Cardiac septum (tissue), 1 donor: Measurements from ENCODE around the gene SH2B3. TPM values are rescaled to one million over a fixed set of nuclear protein-coding genes. Genes with fewer than 3 reads are reported as not detected.
"Not testable (repeated sequence)": the region's sequence is repeated elsewhere in the genome, so short reads cannot be mapped to it uniquely, and the experiment has no call there.

Experiments
- DNase-seq: peaks from one replicate; pipeline ENCODE4 v3.0.0-alpha.2; 2020; ENCODE audit warnings: low spot score
- intact Hi-C: fragments of 100-400 bp; cut with DNase I; formaldehyde crosslinking; loops from one replicate; pipeline ENCODE4 v1.14.0; 2022
- total RNA-seq: library from RNA; stranded (reverse); fragmentation: NEBNext Ultra II Directional; extraction: Animal tissue kit (Norgen Biotek cat#: 25700); gene quantifications from one replicate; pipeline ENCODE4 v1.2.1, GENCODE V29; 2021
- donor health status: DM: no; HTN: no; CAD: no.

Gene SH2B3
- total RNA-seq, 1 donor from 2014 or later = 33.7 TPM

DNA sequence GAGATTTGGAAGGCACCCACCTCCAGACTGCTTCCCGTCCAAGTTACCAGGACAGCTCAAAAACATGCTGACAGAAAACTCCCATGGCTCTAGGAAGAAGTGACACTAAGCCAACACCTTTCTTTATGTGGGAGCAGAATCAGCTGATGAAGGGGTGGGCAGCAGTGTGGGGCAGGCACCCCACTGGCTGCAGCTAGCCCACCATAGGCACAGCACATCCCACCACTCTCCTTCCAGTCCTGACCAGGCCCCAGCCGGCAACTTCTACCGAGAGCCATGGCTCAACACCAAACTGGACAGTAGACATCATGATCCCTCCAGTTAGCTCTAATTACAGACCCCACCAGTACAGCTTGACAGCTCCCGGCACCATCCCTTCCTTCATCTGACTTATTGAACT is 45.0 kb downstream of the SH2B3 start:
- intact Hi-C loops = loop anchor here (2.0 kb wide), 1 partner anchor 54 kb away; no protein-coding TSS in a partner anchor
- DNase-seq = peak; percentile 74

DNA sequence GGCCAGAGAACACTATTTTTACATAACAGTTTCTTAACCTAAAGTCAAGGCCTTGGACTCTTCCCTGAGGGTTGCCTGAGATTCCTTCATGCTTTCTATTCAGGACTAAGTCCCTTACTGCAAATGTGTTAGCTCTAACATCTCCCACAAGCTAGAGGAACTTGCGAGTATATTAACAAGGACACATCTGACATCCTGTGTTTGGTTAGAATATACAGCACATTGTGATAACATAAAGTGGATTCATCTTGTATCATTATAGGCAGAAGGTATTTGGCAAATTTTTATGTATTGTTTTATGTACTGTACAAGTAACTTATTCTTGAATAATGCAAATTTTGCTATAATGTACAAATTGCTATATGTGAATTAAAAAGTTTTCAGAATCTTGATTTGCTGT is 45.5 kb downstream of the SH2B3 start:
- DNase-seq = no peak
- intact Hi-C loops = loop anchor here (2.0 kb wide), 1 partner anchor 54 kb away; no protein-coding TSS in a partner anchor

DNA sequence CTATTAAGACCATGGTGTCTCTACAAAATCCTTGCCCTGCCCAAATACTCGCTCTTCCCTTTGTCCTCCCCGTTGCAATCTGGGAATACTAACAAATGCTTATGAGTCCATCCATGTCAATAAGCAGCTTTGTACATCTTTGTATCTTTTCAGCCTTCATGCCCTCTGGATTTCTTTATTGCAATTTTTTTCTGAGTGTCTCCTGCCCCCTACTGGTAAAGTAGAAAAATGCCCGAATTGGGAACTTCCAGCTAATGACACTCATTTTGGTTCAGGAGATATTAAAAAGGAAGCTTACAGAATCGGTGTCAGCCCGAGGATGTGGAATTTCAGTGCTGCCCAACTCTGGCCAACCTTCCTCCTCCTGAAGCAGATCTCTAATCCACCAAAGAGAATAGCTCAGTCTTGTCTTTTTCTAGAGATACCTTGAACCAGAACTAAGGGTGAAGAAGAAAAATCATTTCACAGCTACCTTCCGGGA is 46.0 kb downstream of the SH2B3 start:
- intact Hi-C loops = loop anchor here (2.0 kb wide), 1 partner anchor 55 kb away; no protein-coding TSS in a partner anchor
- no peak for DNase-seq

DNA sequence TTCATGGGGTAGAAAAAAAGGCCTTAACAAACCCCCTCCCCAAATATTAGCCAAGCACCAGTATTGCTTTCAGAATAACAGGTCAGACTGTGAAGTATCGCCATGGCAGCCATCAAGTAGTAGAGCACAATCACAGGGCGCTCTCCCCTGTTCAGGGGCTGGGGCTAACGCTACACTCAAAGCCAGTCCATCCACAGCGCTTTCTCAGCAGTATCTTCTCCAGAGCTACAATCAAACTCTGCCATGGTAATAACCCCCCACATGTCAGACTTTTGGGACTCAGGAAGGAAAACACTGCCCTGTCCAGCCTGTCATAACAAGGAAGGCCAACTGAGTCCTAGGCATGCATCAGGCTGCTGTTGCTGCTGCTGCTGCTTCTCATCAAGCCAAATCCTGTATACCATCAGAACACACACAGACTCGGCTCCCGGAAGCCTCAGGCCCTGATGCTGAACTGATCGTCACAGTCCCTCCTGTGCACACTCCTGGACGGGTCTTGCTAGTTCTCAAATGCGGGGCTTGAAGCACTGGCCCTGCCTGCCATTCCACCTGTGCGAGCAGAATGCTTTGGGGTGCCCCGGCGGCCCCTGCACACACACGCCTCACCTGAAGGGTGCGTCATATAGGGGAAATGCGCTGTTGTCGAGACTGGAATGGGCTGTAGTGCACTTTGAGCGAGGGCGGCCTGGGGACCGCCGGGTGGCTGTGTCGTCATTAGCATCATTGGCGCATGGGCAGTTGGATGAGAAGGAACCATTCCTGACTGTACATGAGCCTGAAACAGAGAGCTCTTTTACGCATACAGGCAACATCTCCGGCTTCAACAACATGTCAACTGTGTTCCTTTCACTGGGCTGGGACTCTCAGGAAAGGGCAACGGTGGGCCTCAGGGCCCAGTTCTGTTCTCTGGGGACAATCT is 47.6 kb downstream of the SH2B3 start:
- DNase-seq = peak; percentile 44
- intact Hi-C loops = no loop called here

DNA sequence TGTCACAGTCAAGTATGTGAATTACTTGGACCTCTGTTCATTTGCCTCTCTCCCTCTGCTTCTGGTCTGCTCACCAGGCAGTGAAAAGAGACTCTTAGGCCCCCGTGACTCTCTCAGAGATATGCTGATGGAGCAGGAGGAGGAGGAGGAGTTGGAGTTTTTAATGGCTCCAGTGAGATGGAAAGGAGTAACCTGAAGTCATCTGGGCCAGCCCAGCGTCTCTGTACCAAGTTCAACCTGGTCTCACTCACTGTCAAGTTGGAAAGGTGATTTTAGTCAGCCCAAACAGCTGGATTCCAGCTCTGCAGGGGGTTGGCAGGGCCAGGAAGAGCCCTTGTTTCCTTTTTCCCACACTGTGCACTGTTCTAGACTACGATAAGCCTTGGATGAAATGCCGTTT is 48.6 kb downstream of the SH2B3 start:
- DNase-seq = peak; percentile 12
- intact Hi-C loops = no loop called here

GRCh38 chr12:111454716-111455447 is 49.2 kb downstream of the SH2B3 start:
- DNase-seq = peak; percentile 73
- intact Hi-C loops = no loop called here

DNA sequence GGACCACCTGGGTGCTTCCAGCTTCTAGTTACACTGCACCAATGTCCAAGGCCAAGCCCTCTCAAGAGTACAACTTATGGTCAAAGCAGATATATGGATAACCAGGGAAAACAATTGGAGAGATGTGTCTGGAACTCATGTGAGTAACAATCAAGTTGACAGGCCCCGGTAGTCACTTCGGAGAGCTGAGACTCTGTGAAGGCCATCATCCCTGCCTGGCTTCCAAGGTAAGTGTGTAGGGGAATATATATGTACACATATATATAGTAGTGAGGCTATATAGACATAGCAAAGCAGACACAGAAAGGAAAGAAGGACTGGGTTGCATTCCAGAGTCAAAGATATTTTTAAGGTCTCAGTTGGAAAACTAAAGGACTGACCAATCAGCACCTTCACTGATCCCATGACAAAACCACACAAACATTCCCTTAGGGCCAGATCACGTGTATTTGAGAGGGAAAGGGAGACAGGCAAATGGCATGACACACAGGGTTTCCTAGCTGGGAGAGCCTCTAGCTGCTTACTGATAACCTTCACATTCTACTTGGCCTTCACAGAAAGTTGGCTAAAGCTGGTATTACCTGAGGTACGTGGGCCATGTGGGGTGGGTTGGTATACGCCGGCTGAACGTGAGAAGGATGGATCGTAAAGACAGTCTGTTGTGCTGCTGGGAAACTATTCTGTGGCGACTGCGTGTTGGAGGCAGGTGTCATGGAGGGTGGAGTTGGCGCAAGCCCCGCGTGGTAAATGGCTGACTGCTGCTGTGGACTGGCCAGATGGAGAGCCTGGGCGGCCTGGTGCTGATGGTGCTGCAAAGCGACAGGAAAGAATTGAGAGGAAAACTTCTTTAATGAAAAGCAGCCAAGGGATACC is 50.0 kb downstream of the SH2B3 start:
- peak; percentile 55 for DNase-seq
- intact Hi-C loops = no loop called here

GRCh38 chr12:111457071-111457470 is 51.3 kb downstream of the SH2B3 start:
- intact Hi-C loops = no loop called here
- DNase-seq = peak; percentile 12

GRCh38 chr12:111457577-111457976 is 51.9 kb downstream of the SH2B3 start:
- intact Hi-C loops = no loop called here
- DNase-seq = peak; percentile 29

DNA sequence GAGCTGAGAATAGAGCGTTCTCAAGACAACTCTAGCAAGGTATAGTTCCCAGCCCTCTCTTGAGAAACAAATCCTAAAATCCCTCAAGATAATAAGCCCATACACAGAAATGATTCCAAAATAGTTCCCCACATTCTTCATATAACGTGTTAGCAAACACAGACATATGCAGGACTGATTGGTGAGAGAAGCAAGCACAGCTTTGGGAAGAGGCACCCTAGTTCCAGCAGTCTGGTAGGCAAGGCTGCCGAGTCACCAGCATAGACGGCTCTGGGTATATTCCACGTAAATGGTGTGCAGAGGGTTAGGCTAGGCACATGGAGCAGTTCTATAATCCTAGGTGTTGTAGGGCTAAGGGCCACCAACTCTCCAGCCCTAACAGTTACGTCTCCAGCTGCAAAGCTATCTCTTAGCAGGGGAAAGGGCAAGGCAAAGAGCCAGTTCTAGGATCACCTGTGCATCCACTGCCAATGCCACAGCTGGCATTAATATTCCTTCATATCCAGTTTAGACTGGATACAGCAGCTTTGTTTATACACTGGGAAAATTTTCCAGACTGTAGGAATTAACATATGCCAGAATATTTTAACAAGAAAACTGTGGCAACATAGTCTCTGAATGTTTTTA is 52.9 kb downstream of the SH2B3 start:
- peak; percentile 20 for DNase-seq
- intact Hi-C loops = no loop called here

DNA sequence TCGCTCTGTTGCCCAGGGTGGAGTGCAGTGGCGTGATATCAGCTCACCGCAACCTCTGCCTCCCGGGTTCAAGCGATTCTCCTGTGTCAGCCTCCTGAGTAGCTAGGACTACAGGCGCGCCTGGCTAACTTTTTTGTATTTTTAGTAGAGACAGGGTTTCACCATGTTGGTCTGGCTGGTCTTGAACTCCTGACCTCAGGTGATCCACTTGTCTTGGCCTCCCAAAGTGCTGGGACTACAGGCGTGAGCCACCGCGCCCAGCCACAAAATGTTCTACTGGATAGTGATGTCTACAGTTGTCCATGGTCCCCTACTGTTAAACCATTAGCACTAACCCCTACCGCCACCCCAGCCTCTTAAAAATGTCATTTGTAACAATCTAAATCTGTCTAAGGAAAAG is 54.4 kb downstream of the SH2B3 start:
- intact Hi-C loops = not testable (repeated sequence)

GRCh38 chr12:111462210-111462769 is 56.6 kb downstream of the SH2B3 start:
- intact Hi-C loops = no loop called here
- no peak for DNase-seq

More for the DNA sequence above, 54.4 kb downstream of the SH2B3 start:
- peak; percentile 19 for DNase-seq

DNA sequence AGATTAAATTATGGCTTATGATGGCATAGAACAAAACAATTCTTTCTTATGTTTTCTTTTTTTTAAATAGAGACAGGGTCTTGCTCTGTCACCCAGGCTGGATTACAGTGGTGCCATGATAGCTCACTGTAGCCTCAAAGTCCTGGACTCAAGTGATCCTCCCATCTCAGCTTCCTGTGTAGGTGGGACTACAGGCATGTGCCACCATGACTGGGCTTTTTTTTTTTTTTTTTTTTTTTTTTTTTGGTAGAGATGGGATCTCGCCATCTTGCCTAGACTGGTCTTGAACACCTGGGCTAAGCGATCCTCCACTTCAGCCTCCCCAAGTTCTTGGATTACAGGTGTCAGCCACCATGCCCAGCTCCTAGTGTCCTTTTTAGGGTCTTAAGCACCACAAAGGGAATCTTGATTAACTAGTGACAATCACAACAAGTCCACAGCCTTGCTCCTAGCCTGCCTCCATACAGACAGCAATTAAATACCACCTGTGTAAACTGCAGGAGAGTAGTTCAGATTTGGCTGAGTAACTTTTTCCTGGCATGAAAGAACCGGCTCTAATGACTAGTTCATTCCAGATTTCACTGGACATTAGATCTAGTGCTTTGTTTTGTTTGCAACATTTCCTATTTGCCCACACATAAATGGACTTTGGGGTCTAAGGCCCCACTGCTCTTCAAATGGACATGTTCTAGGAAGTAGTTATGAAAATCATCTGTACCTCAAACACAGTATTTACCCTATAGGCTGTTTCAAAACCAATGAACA is 61.6 kb downstream of the SH2B3 start:
- DNase-seq = no peak
- intact Hi-C loops = no loop called here

GRCh38 chr12:111467857-111468241 is 62.1 kb downstream of the SH2B3 start:
- intact Hi-C loops = no loop called here
- DNase-seq = no peak

DNA sequence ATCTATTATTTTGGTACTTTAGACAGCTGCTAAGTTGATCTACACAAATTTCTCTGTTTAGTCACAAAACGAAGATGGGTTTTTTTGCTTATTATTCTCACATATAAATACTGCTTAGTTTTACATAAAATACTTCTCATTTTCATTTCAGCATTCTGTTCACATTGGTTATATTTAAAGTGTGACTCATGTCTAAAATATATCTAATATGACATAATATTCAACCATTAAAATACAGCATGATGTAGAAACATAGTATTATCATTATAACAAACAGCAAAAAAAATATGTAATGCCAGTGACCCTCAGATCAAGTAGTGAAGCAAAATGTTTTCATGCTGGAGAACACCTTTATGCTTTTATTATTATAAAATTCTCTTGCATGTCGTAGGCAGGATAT is 63.7 kb downstream of the SH2B3 start:
- intact Hi-C loops = no loop called here
- no peak for DNase-seq

GRCh38 chr12:111471236-111471635 is 65.5 kb downstream of the SH2B3 start:
- intact Hi-C loops = no loop called here
- DNase-seq = no peak

GRCh38 chr12:111482462-111482861 is 76.7 kb downstream of the SH2B3 start:
- no peak for DNase-seq
- intact Hi-C loops = no loop called here

DNA sequence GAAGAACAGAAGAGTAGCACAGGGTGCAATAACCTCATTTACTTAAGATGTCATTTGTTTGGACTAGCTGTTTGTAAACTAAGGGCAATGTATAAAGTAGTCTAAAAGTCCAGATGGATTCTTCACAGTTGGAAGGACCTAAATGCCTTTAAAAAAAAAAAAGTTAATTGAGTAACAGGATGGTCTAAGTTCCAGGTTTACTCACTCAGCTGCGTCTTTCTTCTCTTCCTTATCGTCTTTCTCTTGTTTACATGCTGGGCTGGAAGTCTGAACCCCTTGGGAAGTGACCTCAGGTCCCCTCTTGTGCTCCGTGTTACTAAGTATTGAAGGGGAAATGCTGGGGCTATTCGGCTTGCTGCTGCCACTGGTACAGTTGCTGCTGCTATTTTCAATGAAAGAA is 82.5 kb downstream of the SH2B3 start:
- intact Hi-C loops = no loop called here

More for the DNA sequence above, 82.5 kb downstream of the SH2B3 start:
- no peak for DNase-seq
